Nephron progenitor cell (in vitro differentiated cells): ENCODE measurements around the gene DOC2A.
"Not testable (repeated sequence)": the region's sequence is repeated elsewhere in the genome, so short reads cannot be mapped to it uniquely, and the experiment has no call there.

Experiments
- DNase-seq: peaks from one replicate; pipeline ENCODE4 v3.0.0; 2021
- H3K27ac Mint-ChIP-seq: 2 replicates; pipeline ENCODE4 v1.8.0; 2021; ENCODE audit warnings: mild to moderate bottlenecking, moderate library complexity, mixed read lengths
- H3K27me3 Mint-ChIP-seq: 2 replicates; pipeline ENCODE4 v1.8.0; 2021; ENCODE audit warnings: mild to moderate bottlenecking, low read depth, mixed read lengths; ENCODE audit not compliant: poor library complexity
- H3K36me3 Mint-ChIP-seq: 2 replicates; pipeline ENCODE4 v1.8.0; 2021; ENCODE audit warnings: low read depth, mixed read lengths
- H3K4me1 Mint-ChIP-seq: 2 replicates; pipeline ENCODE4 v1.8.0; 2021; ENCODE audit warnings: mixed read lengths
- H3K4me3 Mint-ChIP-seq: 2 replicates; pipeline ENCODE4 v1.8.0; 2021; ENCODE audit warnings: mild to moderate bottlenecking, moderate library complexity, mixed read lengths
- H3K9me3 Mint-ChIP-seq: 2 replicates; pipeline ENCODE4 v1.8.0; 2021; ENCODE audit warnings: mild to moderate bottlenecking, moderate library complexity, mixed read lengths
- CTCF ChIP-seq: fragments of 200-600 bp; sonication (generic); IDR thresholded peaks from 2 replicates; pipeline ENCODE4 v1.5.0; 2021; ENCODE audit warnings: antibody characterized with exemption

Gene DOC2A

DNA sequence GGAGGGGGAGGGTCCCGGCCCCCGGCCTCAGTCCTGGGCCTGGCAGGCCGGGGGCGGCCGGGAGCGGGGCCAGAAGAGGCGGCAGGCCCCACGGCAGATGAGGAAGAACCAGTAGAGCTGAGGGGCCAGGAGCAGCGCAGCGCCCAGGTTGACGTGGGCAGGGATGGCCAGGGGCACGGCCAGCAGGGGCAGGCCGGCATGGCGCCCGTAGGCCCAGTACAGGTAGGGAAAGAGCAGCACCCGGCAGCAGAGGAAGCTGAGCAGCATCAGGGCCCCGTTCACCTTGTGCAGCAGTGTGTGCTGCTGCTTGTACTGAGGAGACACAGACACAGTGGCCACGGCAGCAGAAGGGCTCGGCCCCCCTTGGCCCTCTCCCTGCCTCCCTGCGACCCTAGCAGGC, 14.3 kb upstream of the DOC2A start:
- Mint-ChIP-seq H3K9me3 (no peaks in the 10 kb centered on the region), H3K27ac (no peak overlapping the region), H3K36me3 (no peaks in the 10 kb centered on the region), H3K27me3 (peaks cover 61% of the 10 kb centered on the region), H3K4me1 (peaks cover 32% of the 10 kb centered on the region), H3K4me3 (no peak overlapping the region)
- no peak for TF ChIP-seq CTCF
- no peak for DNase-seq

- Mint-ChIP-seq H3K4me1 (peaks cover 26% of the 10 kb centered on the region), H3K36me3 (no peaks in the 10 kb centered on the region), H3K27ac (no peak overlapping the region), H3K9me3 (no peaks in the 10 kb centered on the region), H3K4me3 (no peak overlapping the region), H3K27me3 (peaks cover 57% of the 10 kb centered on the region)
- TF ChIP-seq CTCF = no peak
- no peak for DNase-seq
Measured at GRCh38 chr16:30024451-30024850, 13.6 kb upstream of the DOC2A start.

DNA sequence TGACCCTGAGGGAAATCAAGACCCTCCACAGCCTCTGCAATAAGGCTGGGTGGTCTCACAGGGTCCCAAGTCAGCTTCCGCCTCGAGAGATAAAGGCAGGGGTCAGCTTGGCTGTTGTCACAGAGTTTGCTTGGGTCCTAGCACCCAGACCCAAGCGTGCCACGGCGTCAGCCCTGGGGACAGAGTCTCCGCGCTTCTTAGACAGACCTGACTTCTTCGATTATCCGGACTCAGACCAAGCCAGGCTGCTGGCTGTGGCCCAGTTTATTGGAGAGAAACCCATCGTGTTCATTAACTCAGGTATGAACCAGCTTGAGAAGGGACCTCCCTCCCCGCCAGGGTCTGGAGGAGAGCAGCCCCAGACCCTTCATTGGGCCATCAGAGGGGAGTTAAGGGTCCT, 12.8 kb upstream of the DOC2A start:
- TF ChIP-seq CTCF = no peak
- DNase-seq = no peak
- Mint-ChIP-seq H3K4me3 (no peak overlapping the region), H3K9me3 (no peaks in the 10 kb centered on the region), H3K36me3 (no peaks in the 10 kb centered on the region), H3K27ac (no peak overlapping the region), H3K27me3 (peaks cover 57% of the 10 kb centered on the region), H3K4me1 (peaks cover 26% of the 10 kb centered on the region)

DNA sequence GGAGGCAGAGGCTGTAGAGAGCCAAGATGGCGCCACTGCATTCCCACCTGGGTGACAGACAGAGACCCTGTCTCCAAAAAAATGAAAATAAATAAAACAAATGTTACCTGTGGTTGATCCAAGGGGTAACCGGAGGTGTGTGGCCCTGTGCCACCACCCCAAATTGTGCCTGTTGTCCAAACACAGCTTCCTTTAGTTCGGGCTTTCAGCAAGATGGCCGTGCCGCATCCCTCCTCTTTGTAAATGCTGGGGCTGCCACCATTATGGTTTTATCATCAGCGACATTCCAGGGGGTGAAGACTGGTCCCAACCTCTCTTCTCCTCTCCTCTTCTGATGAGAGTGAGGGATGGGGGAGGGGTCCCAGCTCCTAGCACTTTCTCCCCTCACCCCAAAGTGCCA, 12.1 kb upstream of the DOC2A start, which contains the start of gene C16orf92:
Gene C16orf92, plus strand, starts transcription at position 312 of the 400 bp plus-strand sequence. CDS start 143 bp downstream, outside the sequence.
- H3K27ac Mint-ChIP-seq = no peak within 1 kb of the TSS

GRCh38 chr16:30018731-30019158, 7.9 kb upstream of the DOC2A start:
- no peak for DNase-seq
- Mint-ChIP-seq H3K4me1 (peaks cover 10% of the 10 kb centered on the region), H3K4me3 (no peak overlapping the region), H3K9me3 (no peaks in the 10 kb centered on the region), H3K36me3 (no peaks in the 10 kb centered on the region), H3K27ac (no peak overlapping the region), H3K27me3 (peaks cover 70% of the 10 kb centered on the region)
- TF ChIP-seq CTCF = no peak

More for the DNA sequence above, 12.1 kb upstream of the DOC2A start, which contains the start of gene C16orf92:
- Mint-ChIP-seq H3K4me3 (no peak within 1 kb of the TSS), H3K9me3 (no peaks in the 10 kb centered on the region), H3K4me1 (peaks cover 23% of the 10 kb centered on the region), H3K36me3 (no peaks in the 10 kb centered on the region), H3K27me3 (peaks cover 54% of the 10 kb centered on the region)
- DNase-seq = no peak
- no peak for TF ChIP-seq CTCF

- H3K27ac Mint-ChIP-seq, H3K36me3 Mint-ChIP-seq, H3K4me1 Mint-ChIP-seq, DNase-seq, H3K9me3 Mint-ChIP-seq, H3K4me3 Mint-ChIP-seq: not testable (repeated sequence)
- peaks cover 66% of the 10 kb centered on the region for H3K27me3 Mint-ChIP-seq
Measured at GRCh38 chr16:30017937-30018336, 7.1 kb upstream of the DOC2A start.
